Muscle layer of duodenum (tissue), 2 donors: ENCODE data around the gene FOXP1.
"Not testable (repeated sequence)": the region's sequence is repeated elsewhere in the genome, so short reads cannot be mapped to it uniquely, and the experiment has no call there.

ENCODE experiments used
- H3K27ac ChIP-seq: one replicate; pipeline ENCODE4 v1.7.0; 2013; ENCODE audit warnings: mild to moderate bottlenecking, low read length
- H3K27me3 ChIP-seq: one replicate; pipeline ENCODE4 v1.7.0; 2013; ENCODE audit warnings: low read depth, mild to moderate bottlenecking, control low read depth, low read length
- H3K36me3 ChIP-seq, 2 donors: one replicate each; pipeline ENCODE4 v1.7.0; 2013; ENCODE audit warnings: low read length in 2 of 2, control low read depth in 1 of 2, mild to moderate bottlenecking in 1 of 2; ENCODE audit not compliant: insufficient read depth in 2 of 2, control insufficient read depth in 1 of 2
- H3K4me1 ChIP-seq, 2 donors: one replicate each; pipeline ENCODE4 v1.7.0; 2013; ENCODE audit warnings: low read length in 2 of 2, mild to moderate bottlenecking in 2 of 2, control low read depth in 1 of 2, moderate library complexity in 1 of 2; ENCODE audit not compliant: insufficient read depth in 2 of 2, control insufficient read depth in 1 of 2
- H3K4me3 ChIP-seq, 2 donors: one replicate each; pipeline ENCODE4 v1.7.0; 2013; ENCODE audit warnings: low read length in 2 of 2, low read depth in 1 of 2, mild to moderate bottlenecking in 1 of 2
- H3K9me3 ChIP-seq, 2 donors: one replicate each; pipeline ENCODE4 v1.7.0; 2013; ENCODE audit warnings: low read length in 2 of 2, control low read depth in 1 of 2, mild to moderate bottlenecking in 1 of 2; ENCODE audit not compliant: control insufficient read depth in 1 of 2
- donor health status: healthy.

FOXP1 gene

GRCh38 chr3:71330909-71331308, 252.6 kb downstream of the FOXP1 start:
- no peak overlapping the region for H3K27ac ChIP-seq
- no peaks in the 10 kb centered on the region for H3K9me3 ChIP-seq
- peaks cover 0 to 7% of the 10 kb centered on the region in 2 donors for H3K4me1 ChIP-seq
- H3K36me3 ChIP-seq, result peaks cover 0 to 5% of the 10 kb centered on the region in 2 donors
- no peaks in the 10 kb centered on the region for H3K27me3 ChIP-seq
- H3K4me3 ChIP-seq, result no peak overlapping the region

GRCh38 chr3:71330505-71330904, 253.0 kb downstream of the FOXP1 start:
- Histone ChIP-seq H3K36me3 (peaks cover 0 to 5% of the 10 kb centered on the region in 2 donors), H3K27ac (no peak overlapping the region), H3K4me1 (peaks cover 0 to 7% of the 10 kb centered on the region in 2 donors), H3K9me3 (no peaks in the 10 kb centered on the region), H3K27me3 (no peaks in the 10 kb centered on the region), H3K4me3 (no peak overlapping the region)

- no peaks in the 10 kb centered on the region for H3K9me3 ChIP-seq
- no peak overlapping the region for H3K4me3 ChIP-seq
- H3K4me1 ChIP-seq, result peaks cover 0 to 7% of the 10 kb centered on the region in 2 donors
- peaks cover 0 to 5% of the 10 kb centered on the region in 2 donors for H3K36me3 ChIP-seq
- H3K27me3 ChIP-seq, result no peaks in the 10 kb centered on the region
- H3K27ac ChIP-seq, result no peak overlapping the region
These were observed 253.7 kb downstream of the FOXP1 start for GRCh38 chr3:71329817-71330216.

GRCh38 chr3:71328926-71329325, 254.6 kb downstream of the FOXP1 start:
- Histone ChIP-seq H3K4me1 (peaks cover 0 to 7% of the 10 kb centered on the region in 2 donors), H3K27ac (no peak overlapping the region), H3K27me3 (no peaks in the 10 kb centered on the region), H3K36me3 (peaks cover 0 to 5% of the 10 kb centered on the region in 2 donors), H3K4me3 (no peak overlapping the region), H3K9me3 (no peaks in the 10 kb centered on the region)

- H3K9me3 ChIP-seq, result no peaks in the 10 kb centered on the region
- no peak overlapping the region for H3K27ac ChIP-seq
- peaks cover 0 to 5% of the 10 kb centered on the region in 2 donors for H3K36me3 ChIP-seq
- no peaks in the 10 kb centered on the region for H3K27me3 ChIP-seq
- no peak overlapping the region for H3K4me3 ChIP-seq
- peaks cover 0 to 7% of the 10 kb centered on the region in 2 donors for H3K4me1 ChIP-seq
These were observed 255.6 kb downstream of the FOXP1 start for GRCh38 chr3:71327936-71328335.

- Histone ChIP-seq H3K27ac (no peak overlapping the region), H3K4me3 (no peak overlapping the region)
These were observed 257.8 kb downstream of the FOXP1 start for GRCh38 chr3:71325715-71326114.

DNA sequence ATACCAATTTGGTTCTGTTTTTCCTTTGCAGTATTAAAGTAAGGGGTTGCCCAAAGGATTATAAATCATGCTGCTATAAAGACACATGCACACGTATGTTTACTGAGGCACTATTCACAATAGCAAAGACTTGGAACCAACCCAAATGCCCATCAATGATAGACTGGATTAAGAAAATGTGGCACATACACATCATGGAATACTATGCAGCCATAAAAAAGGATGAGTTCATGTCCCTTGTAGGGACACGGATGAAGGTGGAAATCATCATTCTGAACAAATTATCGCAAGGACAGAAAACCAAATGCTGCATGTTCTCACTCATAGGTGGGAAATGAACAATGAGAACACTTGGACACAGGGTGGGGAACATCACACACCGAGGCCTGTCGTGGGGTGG, 259.3 kb downstream of the FOXP1 start:
- not testable (repeated sequence) for H3K4me3 ChIP-seq, H3K27ac ChIP-seq, H3K4me1 ChIP-seq, H3K9me3 ChIP-seq, H3K27me3 ChIP-seq, H3K36me3 ChIP-seq

More at GRCh38 chr3:71325715-71326114, 257.8 kb downstream of the FOXP1 start:
- no peaks in the 10 kb centered on the region for H3K9me3 ChIP-seq
- H3K27me3 ChIP-seq, result no peaks in the 10 kb centered on the region
- H3K36me3 ChIP-seq, result peaks cover 0 to 4% of the 10 kb centered on the region in 2 donors
- H3K4me1 ChIP-seq, result peaks cover 0 to 7% of the 10 kb centered on the region in 2 donors

GRCh38 chr3:71323558-71323957, 260.0 kb downstream of the FOXP1 start:
- Histone ChIP-seq H3K9me3 (no peaks in the 10 kb centered on the region), H3K4me3 (no peak overlapping the region), H3K27me3 (no peaks in the 10 kb centered on the region), H3K36me3 (no peaks in the 10 kb centered on the region), H3K27ac (no peak overlapping the region), H3K4me1 (peaks cover 3 to 7% of the 10 kb centered on the region in 2 donors)

GRCh38 chr3:71322154-71322553, 261.4 kb downstream of the FOXP1 start:
- no peak overlapping the region for H3K27ac ChIP-seq
- no peak overlapping the region for H3K4me3 ChIP-seq
- H3K9me3 ChIP-seq, result no peaks in the 10 kb centered on the region
- H3K27me3 ChIP-seq, result no peaks in the 10 kb centered on the region
- H3K36me3 ChIP-seq, result no peaks in the 10 kb centered on the region
- peaks cover 7 to 18% of the 10 kb centered on the region in 2 donors for H3K4me1 ChIP-seq

DNA sequence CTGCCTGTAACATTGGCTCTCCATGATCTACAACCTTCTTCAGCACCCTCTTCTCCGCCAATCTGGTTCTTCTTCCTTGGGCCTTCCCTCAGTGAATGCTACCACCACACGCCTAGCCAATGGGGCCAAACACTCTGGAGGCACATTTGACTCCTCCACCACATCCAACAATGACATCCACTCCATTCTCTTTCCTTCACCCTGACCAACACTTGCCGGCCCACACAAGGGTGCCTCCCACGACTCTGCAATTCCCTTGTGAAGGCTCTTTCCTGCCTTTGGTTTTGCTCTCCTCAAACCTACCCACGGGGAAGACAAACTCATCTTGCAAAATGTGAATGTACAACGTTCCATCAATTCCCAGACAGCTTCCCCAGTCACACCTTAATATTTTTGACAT, 263.8 kb downstream of the FOXP1 start:
- H3K4me1 ChIP-seq, result peaks cover 7 to 11% of the 10 kb centered on the region in 2 donors
- no peak overlapping the region for H3K27ac ChIP-seq
- H3K9me3 ChIP-seq, result no peaks in the 10 kb centered on the region
- no peaks in the 10 kb centered on the region for H3K27me3 ChIP-seq
- H3K4me3 ChIP-seq, result no peak overlapping the region
- H3K36me3 ChIP-seq, result no peaks in the 10 kb centered on the region

GRCh38 chr3:71318458-71318827, 265.1 kb downstream of the FOXP1 start:
- Histone ChIP-seq H3K36me3 (no peaks in the 10 kb centered on the region), H3K9me3 (no peaks in the 10 kb centered on the region), H3K4me3 (no peak overlapping the region), H3K27me3 (no peaks in the 10 kb centered on the region), H3K27ac (no peak overlapping the region), H3K4me1 (peaks cover 7 to 11% of the 10 kb centered on the region in 2 donors)

GRCh38 chr3:71317749-71318457, 265.6 kb downstream of the FOXP1 start:
- Histone ChIP-seq H3K4me3 (no peak overlapping the region), H3K27ac (no peak overlapping the region), H3K36me3 (no peaks in the 10 kb centered on the region), H3K4me1 (peaks cover 7 to 11% of the 10 kb centered on the region in 2 donors), H3K27me3 (no peaks in the 10 kb centered on the region), H3K9me3 (no peaks in the 10 kb centered on the region)
